Measurements from ENCODE around the gene SLC52A3. TPM values are rescaled to one million over a fixed set of nuclear protein-coding genes. Genes with fewer than 3 reads are reported as not detected.
A peak's percentile ranks its signal among the peaks of the same experiment; 100 is the strongest.
"Not testable (repeated sequence)": the region's sequence is repeated elsewhere in the genome, so short reads cannot be mapped to it uniquely, and the experiment has no call there.

SLC52A3 gene
- 0.46 and 1.7 TPM in 2 replicates for total RNA-seq

- DNase-seq (ENCODE audit: low read depth) = no peak
- peak; percentile 18 for TF ChIP-seq CTCF (conservative IDR thresholded peaks at IDR 0.05; ENCODE audit: low read depth, low read length)
- no peak within 1 kb of the TSS for H3K4me3 ChIP-seq (ENCODE audit: low read depth, low read length)
Measured at GRCh38 chr20:768426-768978, at the start of gene SLC52A3. Gene SLC52A3, minus strand, starts transcription at chr20:768500. Its CDS starts 2,726 bp downstream, at chr20:765774.

DNA sequence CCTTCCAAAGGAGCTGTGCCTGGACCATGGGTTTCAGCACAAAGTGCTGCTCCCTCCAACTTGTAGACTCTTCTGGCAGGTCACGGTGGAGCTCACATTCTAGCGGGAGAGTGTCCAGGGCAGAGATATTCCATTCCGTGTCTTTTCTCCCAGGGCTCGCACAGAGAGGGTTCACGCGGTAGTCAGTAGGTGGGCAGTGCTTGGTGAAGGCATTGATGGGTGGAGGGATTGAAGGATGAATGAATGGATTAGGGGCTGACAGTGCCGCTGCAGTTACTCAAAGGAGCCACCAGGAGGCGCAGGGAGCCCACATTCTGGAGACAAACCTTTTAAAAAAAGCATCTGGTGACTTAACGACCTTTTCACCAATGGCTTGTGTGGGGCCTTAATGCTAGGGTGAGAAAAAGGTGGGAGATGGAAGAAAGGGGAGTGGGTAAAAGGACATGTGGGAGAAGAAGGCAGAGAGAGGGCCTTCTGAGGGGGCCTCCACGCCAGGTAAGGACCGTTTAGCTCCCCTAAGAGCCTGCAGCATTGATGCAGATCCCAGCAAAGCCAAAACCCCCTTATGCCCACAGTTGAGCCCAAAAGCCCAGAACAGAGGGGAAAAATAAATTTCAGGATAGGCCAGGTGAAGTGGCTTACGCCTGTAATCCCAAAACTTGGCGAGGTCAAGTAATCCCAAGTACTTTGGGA lies 47.8 kb upstream of the SLC52A3 start:
- peak; percentile 98 for TF ChIP-seq CTCF (conservative IDR thresholded peaks at IDR 0.05; ENCODE audit: low read depth, low read length)
- H3K4me3 ChIP-seq (ENCODE audit: low read depth, low read length) = no peak overlapping the region
- no peak for DNase-seq (ENCODE audit: low read depth)

GRCh38 chr20:815226-815625 lies 46.9 kb upstream of the SLC52A3 start:
- DNase-seq (ENCODE audit: low read depth) = no peak
- H3K4me3 ChIP-seq (ENCODE audit: low read depth, low read length) = no peak overlapping the region
- TF ChIP-seq CTCF (conservative IDR thresholded peaks at IDR 0.05; ENCODE audit: low read depth, low read length) = no peak

GRCh38 chr20:813390-813789 lies 45.1 kb upstream of the SLC52A3 start:
- no peak overlapping the region for H3K4me3 ChIP-seq (ENCODE audit: low read depth, low read length)
- no peak for DNase-seq (ENCODE audit: low read depth)
- TF ChIP-seq CTCF (conservative IDR thresholded peaks at IDR 0.05; ENCODE audit: low read depth, low read length) = no peak

DNA sequence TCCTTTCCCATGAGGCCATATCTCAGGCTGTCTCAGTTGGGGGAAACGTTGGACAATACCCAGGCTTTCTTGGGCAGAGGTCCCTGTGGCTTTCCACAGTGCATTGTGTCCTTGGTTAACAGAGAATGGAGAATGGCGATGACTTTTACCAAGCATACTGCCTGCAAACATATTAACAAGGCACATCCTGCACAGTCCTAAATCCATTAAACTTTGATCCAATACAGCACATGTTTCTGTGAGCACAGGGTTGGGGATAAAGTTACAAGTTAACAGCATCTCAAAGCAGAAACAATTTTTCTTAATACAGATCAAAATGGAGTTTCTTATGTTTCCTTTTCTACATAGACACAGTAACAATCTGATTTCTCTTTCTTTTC lies 44.1 kb upstream of the SLC52A3 start:
- not testable (repeated sequence) for DNase-seq (ENCODE audit: low read depth)

GRCh38 chr20:811776-812434 lies 43.6 kb upstream of the SLC52A3 start:
- not testable (repeated sequence) for DNase-seq (ENCODE audit: low read depth); H3K4me3 ChIP-seq (ENCODE audit: low read depth, low read length)

More for the DNA sequence above, 44.1 kb upstream of the SLC52A3 start:
- H3K4me3 ChIP-seq (ENCODE audit: low read depth, low read length) = not testable (repeated sequence)

DNA sequence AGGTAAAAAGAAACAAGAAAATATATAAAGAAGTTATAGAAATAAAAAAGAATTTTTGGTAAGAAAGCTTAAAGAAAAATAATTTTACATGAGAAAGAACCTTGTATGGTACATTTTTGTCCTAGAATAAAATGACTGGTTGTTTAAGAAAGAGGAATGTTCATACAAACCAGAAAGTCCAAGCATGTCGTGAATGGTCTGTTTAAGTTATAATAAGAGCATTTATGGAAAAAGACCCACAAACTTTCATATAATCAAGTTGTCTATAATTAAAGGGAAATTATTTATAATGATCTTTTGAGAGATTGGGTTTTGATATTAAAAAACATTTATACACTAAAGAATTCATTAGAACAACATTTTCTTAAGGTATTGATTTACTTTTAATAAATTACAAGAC lies 37.4 kb upstream of the SLC52A3 start:
- H3K4me3 ChIP-seq (ENCODE audit: low read depth, low read length) = no peak overlapping the region
- TF ChIP-seq CTCF (conservative IDR thresholded peaks at IDR 0.05; ENCODE audit: low read depth, low read length) = no peak
- no peak for DNase-seq (ENCODE audit: low read depth)

DNA sequence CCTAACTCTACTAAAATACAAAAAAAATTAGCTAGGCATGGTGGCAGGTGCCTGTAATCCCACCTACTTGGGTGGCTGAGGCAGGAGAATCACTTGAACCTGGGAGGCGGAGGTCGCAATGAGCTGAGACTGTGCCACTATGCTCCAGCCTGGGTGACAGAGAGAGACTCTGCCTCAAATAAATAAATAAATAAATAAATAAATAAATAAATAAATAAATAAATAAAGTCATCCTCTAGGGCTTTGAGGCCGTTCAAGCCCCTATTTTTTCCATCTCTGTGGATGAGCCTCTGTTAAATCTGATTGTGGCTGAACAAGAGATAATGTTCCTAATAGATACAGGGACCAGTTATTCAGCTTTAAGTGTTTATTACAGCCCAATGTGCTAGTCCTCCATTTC lies 33.4 kb upstream of the SLC52A3 start:
- TF ChIP-seq CTCF (conservative IDR thresholded peaks at IDR 0.05; ENCODE audit: low read depth, low read length) = no peak
- no peak overlapping the region for H3K4me3 ChIP-seq (ENCODE audit: low read depth, low read length)
- no peak for DNase-seq (ENCODE audit: low read depth)

DNA sequence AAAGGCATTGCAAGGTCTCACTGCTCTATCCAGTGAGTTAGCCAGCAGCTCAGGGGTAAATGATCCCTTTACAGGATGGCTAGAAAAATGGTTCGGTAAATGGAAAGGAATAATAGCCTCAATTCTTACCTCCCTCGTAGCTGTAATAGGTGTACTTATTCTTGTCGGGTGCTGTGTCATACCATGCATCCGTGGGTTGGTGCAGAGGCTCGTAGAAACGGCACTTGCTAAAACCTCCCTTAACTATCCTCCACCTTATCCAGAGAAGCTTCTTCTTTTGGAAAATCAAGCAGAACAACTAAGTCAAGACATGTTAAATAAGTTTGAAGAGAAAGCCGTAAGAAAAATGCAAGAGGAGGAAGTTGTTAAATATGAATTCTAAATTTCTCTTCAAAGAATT lies 31.7 kb upstream of the SLC52A3 start:
- not testable (repeated sequence) for H3K4me3 ChIP-seq (ENCODE audit: low read depth, low read length); DNase-seq (ENCODE audit: low read depth)

DNA sequence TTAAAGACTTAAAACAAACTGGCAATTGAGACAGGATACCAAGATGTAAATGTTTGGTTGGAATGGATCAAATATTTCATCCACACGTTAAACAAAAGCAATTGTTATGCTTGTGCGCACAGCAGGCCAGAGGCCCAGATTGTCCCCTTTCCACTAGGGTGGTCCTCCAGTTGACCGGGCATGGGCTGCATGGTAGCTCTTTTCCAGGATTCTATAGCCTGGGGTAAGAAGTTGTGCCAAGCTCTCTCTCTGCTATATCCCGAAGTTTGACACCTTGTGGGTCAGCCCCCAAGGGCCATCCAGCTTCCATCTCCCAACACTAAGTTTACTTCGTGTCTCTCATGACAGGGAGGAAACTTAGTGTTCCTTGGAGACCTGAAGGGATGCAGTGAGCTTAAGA lies 30.4 kb upstream of the SLC52A3 start:
- not testable (repeated sequence) for H3K4me3 ChIP-seq (ENCODE audit: low read depth, low read length); DNase-seq (ENCODE audit: low read depth)
